Neural crest cell (in vitro differentiated cells): ENCODE data around the gene IL23R. TPM values are rescaled to one million over a fixed set of nuclear protein-coding genes. Genes with fewer than 3 reads are reported as not detected.

Experiments used
- DNase-seq: peaks from one replicate; pipeline ENCODE4 v3.0.0; 2021; ENCODE audit warnings: low read depth, mixed read lengths, low spot score
- H3K27ac Mint-ChIP-seq: one replicate; pipeline ENCODE4 v1.8.0; 2021; ENCODE audit warnings: mild to moderate bottlenecking, mixed read lengths; ENCODE audit not compliant: unreplicated experiment
- H3K27me3 Mint-ChIP-seq: 2 replicates; pipeline ENCODE4 v1.8.0; 2021; ENCODE audit warnings: low read depth, mild to moderate bottlenecking, mixed read lengths
- H3K36me3 Mint-ChIP-seq: 2 replicates; pipeline ENCODE4 v1.8.0; 2021; ENCODE audit warnings: low read depth, mild to moderate bottlenecking, mixed read lengths
- H3K4me1 Mint-ChIP-seq: 2 replicates; pipeline ENCODE4 v1.8.0; 2021; ENCODE audit warnings: mixed read lengths
- H3K4me3 Mint-ChIP-seq: one replicate; pipeline ENCODE4 v1.8.0; 2021; ENCODE audit warnings: mild to moderate bottlenecking, mixed read lengths
- H3K9me3 Mint-ChIP-seq: 2 replicates; pipeline ENCODE4 v1.8.0; 2021; ENCODE audit warnings: mixed read lengths
- total RNA-seq: library from RNA; stranded (reverse); gene quantifications from 2 replicates; pipeline ENCODE4 v1.2.1, GENCODE V29; 2021
- TF ChIP-seq, protein P1 (sequence below): fragments of 200-600 bp; sonication (generic); conservative IDR thresholded peaks from 2 replicates; pipeline ENCODE4 v1.5.0; 2021; ENCODE audit warnings: antibody characterized with exemption, mild to moderate bottlenecking

The IL23R gene
- total RNA-seq, 1 donor from 2014 or later = not detected

- no peaks in the 10 kb centered on the region for H3K4me1 Mint-ChIP-seq
- TF ChIP-seq, protein P1, sequence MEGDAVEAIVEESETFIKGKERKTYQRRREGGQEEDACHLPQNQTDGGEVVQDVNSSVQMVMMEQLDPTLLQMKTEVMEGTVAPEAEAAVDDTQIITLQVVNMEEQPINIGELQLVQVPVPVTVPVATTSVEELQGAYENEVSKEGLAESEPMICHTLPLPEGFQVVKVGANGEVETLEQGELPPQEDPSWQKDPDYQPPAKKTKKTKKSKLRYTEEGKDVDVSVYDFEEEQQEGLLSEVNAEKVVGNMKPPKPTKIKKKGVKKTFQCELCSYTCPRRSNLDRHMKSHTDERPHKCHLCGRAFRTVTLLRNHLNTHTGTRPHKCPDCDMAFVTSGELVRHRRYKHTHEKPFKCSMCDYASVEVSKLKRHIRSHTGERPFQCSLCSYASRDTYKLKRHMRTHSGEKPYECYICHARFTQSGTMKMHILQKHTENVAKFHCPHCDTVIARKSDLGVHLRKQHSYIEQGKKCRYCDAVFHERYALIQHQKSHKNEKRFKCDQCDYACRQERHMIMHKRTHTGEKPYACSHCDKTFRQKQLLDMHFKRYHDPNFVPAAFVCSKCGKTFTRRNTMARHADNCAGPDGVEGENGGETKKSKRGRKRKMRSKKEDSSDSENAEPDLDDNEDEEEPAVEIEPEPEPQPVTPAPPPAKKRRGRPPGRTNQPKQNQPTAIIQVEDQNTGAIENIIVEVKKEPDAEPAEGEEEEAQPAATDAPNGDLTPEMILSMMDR = no peak
- no peaks in the 10 kb centered on the region for H3K9me3 Mint-ChIP-seq
- H3K27me3 Mint-ChIP-seq = peaks cover 11% of the 10 kb centered on the region
- DNase-seq = no peak
- no peak overlapping the region for H3K4me3 Mint-ChIP-seq
- H3K36me3 Mint-ChIP-seq = no peaks in the 10 kb centered on the region
- no peak overlapping the region for H3K27ac Mint-ChIP-seq
Measured at GRCh38 chr1:67299296-67299695, 133.0 kb downstream of the IL23R start.

GRCh38 chr1:67300561-67300960 lies 134.3 kb downstream of the IL23R start:
- H3K9me3 Mint-ChIP-seq = no peaks in the 10 kb centered on the region
- H3K27ac Mint-ChIP-seq = no peak overlapping the region
- no peak overlapping the region for H3K4me3 Mint-ChIP-seq
- no peaks in the 10 kb centered on the region for H3K4me1 Mint-ChIP-seq
- H3K27me3 Mint-ChIP-seq = peaks cover 21% of the 10 kb centered on the region
- H3K36me3 Mint-ChIP-seq = no peaks in the 10 kb centered on the region
- DNase-seq = no peak
- TF ChIP-seq, protein P1 = no peak

- Mint-ChIP-seq H3K27me3 (peaks cover 47% of the 10 kb centered on the region), H3K9me3 (no peaks in the 10 kb centered on the region), H3K27ac (no peak overlapping the region), H3K4me3 (no peak overlapping the region), H3K4me1 (no peaks in the 10 kb centered on the region), H3K36me3 (no peaks in the 10 kb centered on the region)
- TF ChIP-seq, protein P1 = no peak
- no peak for DNase-seq
Measured at GRCh38 chr1:67304023-67304422, 137.8 kb downstream of the IL23R start.

DNA sequence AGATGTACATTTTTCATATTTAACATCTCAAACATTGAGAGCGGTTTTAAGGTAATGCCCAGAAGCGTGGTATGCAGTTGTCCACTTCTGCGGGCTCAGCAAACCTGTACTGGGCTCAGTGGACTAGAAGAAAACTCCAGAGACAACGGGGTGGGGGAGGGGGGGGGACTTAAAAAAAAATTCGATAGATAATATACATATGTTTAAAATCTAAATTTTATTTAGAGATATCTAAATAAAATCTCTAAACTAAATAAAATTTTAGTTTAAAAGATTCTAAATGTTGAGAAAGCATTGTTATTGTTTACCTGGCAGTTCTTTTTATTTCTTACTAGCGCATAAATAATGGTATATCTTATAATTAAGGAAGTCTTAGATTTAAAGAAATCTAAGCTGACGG lies 140.3 kb downstream of the IL23R start:
- Mint-ChIP-seq H3K27ac (no peak overlapping the region), H3K4me3 (peak overlapping the region; percentile 84), H3K9me3 (no peaks in the 10 kb centered on the region), H3K36me3 (no peaks in the 10 kb centered on the region), H3K4me1 (no peaks in the 10 kb centered on the region), H3K27me3 (peaks cover 48% of the 10 kb centered on the region)
- no peak for DNase-seq
- TF ChIP-seq, protein P1 = no peak

DNA sequence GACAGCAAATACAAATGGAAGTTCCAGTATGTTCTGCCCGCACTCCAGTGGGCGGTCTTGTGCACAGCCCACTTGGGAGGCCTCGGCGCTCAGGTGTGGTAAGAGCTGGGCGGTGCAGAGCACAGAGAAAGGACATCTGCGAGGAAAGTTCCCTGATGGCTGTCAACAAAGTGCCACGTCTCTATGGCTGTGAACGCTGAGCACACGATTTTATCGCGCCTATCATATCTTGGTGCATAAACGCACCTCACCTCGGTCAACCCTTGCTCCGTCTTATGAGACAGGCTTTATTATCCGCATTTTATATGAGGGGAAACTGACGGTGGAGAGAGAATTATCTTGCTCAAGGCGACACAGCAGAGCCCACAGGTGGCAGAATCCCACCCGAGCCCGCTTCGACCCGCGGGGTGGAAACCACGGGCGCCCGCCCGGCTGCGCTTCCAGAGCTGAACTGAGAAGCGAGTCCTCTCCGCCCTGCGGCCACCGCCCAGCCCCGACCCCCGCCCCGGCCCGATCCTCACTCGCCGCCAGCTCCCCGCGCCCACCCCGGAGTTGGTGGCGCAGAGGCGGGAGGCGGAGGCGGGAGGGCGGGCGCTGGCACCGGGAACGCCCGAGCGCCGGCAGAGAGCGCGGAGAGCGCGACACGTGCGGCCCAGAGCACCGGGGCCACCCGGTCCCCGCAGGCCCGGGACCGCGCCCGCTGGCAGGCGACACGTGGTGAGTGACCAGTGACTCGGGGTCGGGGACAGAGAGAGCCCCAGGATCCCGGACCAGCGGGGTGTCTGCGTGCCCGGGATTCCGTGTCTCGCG lies 141.2 kb downstream of the IL23R start, which contains the start of gene IL12RB2:
Gene IL12RB2 (plus strand): TSS at position 623 of the 810 bp plus-strand sequence. CDS start 12,496 bp downstream, outside the sequence.
- TF ChIP-seq, protein P1 = no peak
- Mint-ChIP-seq H3K36me3 (no peaks in the 10 kb centered on the region), H3K4me1 (no peaks in the 10 kb centered on the region), H3K27me3 (peaks cover 44% of the 10 kb centered on the region), H3K27ac (no peak within 1 kb of the TSS), H3K9me3 (no peaks in the 10 kb centered on the region), H3K4me3 (peak within 1 kb of the TSS; percentile 84)
- peak; percentile 17 for DNase-seq
